GM18858 (cell line): Measurements from ENCODE around the gene AWAT2.
"Not testable (repeated sequence)": the region's sequence is repeated elsewhere in the genome, so short reads cannot be mapped to it uniquely, and the experiment has no call there.

Experiments
- ATAC-seq: cut with Tn5 transposase; IDR thresholded peaks from one replicate; pipeline ENCODE4 v1.9.1; 2021; ENCODE audit not compliant: unreplicated experiment

The AWAT2 gene

GRCh38 chrX:70001708-70002341 is 47.9 kb downstream of the AWAT2 start:
- no peak for ATAC-seq

GRCh38 chrX:70001269-70001668 is 48.5 kb downstream of the AWAT2 start:
- no peak for ATAC-seq

GRCh38 chrX:69998299-69998698 is 51.4 kb downstream of the AWAT2 start:
- not testable (repeated sequence) for ATAC-seq

GRCh38 chrX:69996113-69996468 is 53.6 kb downstream of the AWAT2 start:
- ATAC-seq = no peak

GRCh38 chrX:69995362-69996112 is 54.2 kb downstream of the AWAT2 start:
- ATAC-seq = no peak

GRCh38 chrX:69993494-69993893 is 56.2 kb downstream of the AWAT2 start:
- no peak for ATAC-seq

- ATAC-seq = no peak
These were observed 58.1 kb downstream of the AWAT2 start for GRCh38 chrX:69991685-69992084.
